ENCODE measurements around the gene RIMBP2.

- TF ChIP-seq CTCF (IDR thresholded peaks at IDR 0.05; ENCODE audit: borderline replicate concordance, extremely low read depth, low read length, poor library complexity, severe bottlenecking) (no peak), EZH2 (IDR thresholded peaks at IDR 0.05; ENCODE audit: borderline replicate concordance, low read depth, low read length, severe bottlenecking) (no peak)
These were observed 342.0 kb downstream of the RIMBP2 start for GRCh38 chr12:130374083-130374482.
